Measurements from ENCODE around the gene ENPP1.
"Not testable (repeated sequence)": the region's sequence is repeated elsewhere in the genome, so short reads cannot be mapped to it uniquely, and the experiment has no call there.

The ENPP1 gene

GRCh38 chr6:131914967-131915751 is 107.3 kb downstream of the ENPP1 start:
- Mint-ChIP-seq H3K4me1 (peaks cover 12% of the 10 kb centered on the region), H3K9me3 (peaks cover 12% of the 10 kb centered on the region), H3K36me3 (ENCODE audit: low read depth) (no peaks in the 10 kb centered on the region), H3K4me3 (no peak overlapping the region), H3K27ac (peak overlapping the region in 1 of 3 experiments; percentile 19), H3K27me3 (ENCODE audit: low read depth) (no peaks in the 10 kb centered on the region)
- TF ChIP-seq, protein P1, sequence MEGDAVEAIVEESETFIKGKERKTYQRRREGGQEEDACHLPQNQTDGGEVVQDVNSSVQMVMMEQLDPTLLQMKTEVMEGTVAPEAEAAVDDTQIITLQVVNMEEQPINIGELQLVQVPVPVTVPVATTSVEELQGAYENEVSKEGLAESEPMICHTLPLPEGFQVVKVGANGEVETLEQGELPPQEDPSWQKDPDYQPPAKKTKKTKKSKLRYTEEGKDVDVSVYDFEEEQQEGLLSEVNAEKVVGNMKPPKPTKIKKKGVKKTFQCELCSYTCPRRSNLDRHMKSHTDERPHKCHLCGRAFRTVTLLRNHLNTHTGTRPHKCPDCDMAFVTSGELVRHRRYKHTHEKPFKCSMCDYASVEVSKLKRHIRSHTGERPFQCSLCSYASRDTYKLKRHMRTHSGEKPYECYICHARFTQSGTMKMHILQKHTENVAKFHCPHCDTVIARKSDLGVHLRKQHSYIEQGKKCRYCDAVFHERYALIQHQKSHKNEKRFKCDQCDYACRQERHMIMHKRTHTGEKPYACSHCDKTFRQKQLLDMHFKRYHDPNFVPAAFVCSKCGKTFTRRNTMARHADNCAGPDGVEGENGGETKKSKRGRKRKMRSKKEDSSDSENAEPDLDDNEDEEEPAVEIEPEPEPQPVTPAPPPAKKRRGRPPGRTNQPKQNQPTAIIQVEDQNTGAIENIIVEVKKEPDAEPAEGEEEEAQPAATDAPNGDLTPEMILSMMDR (IDR thresholded peaks at IDR 0.05; ENCODE audit: unreplicated experiment in 3 of 3), result peak; percentile 80 to 82 (median 80)

DNA sequence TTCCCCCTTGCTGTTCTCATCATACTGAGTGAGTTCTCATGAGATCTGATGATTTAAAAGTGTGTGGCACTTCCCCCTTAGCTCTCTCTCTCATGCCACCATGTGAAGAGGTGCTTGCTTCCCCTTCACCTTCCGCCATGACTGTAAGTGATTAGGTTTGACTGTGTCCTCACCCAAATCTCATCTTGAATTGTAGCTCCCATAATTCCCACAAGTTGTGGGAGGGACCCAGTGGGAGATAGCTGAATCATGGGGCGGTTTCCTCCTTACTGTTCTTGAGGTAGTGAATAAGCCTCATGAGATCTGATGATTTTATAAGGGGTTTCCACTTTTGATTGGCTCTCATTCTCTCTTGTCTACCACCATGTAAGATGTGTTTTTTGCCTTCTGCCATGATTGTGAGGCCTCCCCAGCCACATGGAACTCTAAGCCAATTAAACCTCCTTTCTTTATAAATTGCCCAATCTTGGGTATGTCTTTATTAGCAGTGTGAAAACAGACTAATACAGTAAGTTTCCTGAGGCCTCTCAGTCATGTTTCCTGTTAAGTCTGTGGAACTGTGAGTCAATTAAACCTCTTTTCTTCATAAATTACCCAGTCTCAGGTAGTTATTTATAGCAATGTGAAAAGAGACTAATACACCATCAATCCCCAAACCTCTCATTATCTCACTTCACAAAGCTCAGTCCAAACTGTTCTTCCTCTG is 108.4 kb downstream of the ENPP1 start:
- not testable (repeated sequence) for H3K27me3 Mint-ChIP-seq (ENCODE audit: low read depth); H3K36me3 Mint-ChIP-seq (ENCODE audit: low read depth); H3K4me3 Mint-ChIP-seq; H3K27ac Mint-ChIP-seq
- Mint-ChIP-seq H3K4me1 (peaks cover 12% of the 10 kb centered on the region), H3K9me3 (peaks cover 20% of the 10 kb centered on the region)

GRCh38 chr6:131916847-131917246 is 109.0 kb downstream of the ENPP1 start:
- peaks cover 26% of the 10 kb centered on the region for H3K9me3 Mint-ChIP-seq
- H3K36me3 Mint-ChIP-seq (ENCODE audit: low read depth), result no peaks in the 10 kb centered on the region
- H3K4me3 Mint-ChIP-seq, result no peak overlapping the region
- TF ChIP-seq, protein P1 (IDR thresholded peaks at IDR 0.05; ENCODE audit: unreplicated experiment in 3 of 3), result no peak
- peaks cover 12% of the 10 kb centered on the region for H3K4me1 Mint-ChIP-seq
- no peaks in the 10 kb centered on the region for H3K27me3 Mint-ChIP-seq (ENCODE audit: low read depth)
- peak overlapping the region in 1 of 3 experiments; percentile 12 for H3K27ac Mint-ChIP-seq

DNA sequence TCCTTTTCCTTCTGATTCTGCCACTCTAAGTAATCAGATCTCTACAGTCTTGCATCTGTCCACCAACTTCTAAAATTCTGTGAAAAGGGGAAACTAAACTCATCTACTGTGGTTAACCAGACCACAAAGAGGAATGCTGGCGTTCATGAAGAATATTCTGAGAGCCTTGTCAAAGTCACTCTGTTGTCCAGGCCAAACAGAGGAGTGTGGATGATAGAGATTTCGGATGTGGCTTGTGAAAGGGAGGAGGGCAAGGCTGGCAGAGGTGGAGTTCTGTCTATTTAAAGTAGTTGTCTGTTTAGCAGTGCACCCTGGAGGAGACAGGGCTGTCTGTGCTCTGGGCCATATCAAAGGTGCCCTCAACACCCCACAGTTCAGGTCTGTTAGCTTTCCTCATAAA is 109.5 kb downstream of the ENPP1 start:
- Mint-ChIP-seq H3K4me1 (peaks cover 12% of the 10 kb centered on the region), H3K27ac (peak overlapping the region in 1 of 3 experiments; percentile 12), H3K27me3 (ENCODE audit: low read depth) (no peaks in the 10 kb centered on the region), H3K4me3 (no peak overlapping the region), H3K9me3 (peaks cover 30% of the 10 kb centered on the region), H3K36me3 (ENCODE audit: low read depth) (no peaks in the 10 kb centered on the region)
- TF ChIP-seq, protein P1 (IDR thresholded peaks at IDR 0.05; ENCODE audit: unreplicated experiment in 3 of 3), result no peak

DNA sequence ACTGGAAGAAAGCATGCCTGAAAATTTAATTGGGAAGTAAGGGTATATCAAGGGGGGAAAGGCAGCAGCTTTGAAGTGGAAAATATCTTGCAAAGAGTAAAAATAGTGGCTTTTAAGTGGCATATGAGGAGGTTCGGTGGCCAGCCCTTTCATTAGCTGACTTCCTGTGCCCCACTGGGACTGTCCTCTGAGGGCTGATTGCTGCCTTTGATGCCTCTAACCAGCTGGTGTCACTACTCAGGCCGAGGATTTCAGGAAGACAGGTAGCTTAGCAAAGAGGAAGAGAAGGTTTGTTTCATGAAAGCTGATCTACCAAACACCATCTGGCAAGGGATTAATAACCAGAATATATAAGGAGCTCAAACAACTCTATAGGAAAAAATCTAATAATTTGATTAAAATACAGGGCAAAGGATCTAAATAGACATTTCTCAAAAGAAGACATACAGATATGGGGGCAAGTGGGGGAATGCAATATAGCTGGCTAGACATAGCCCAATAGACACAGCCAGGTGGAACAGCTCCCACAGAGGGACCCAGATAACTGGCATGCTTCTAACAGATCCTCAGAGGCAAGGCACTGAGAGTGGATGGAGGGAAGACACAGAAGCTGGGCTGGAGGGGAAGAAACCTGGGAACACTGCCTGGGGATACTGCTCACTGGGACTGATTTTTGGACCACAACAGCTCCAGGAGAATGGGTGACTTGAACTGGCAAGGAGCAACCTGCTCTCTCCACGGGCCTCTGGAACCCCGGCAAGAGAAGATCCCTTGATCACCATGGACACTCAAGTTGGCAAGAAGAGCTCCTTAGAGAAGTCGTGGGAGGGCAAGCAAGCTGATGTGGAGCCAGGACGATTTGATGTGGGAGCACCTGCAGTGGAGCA is 110.2 kb downstream of the ENPP1 start:
- Mint-ChIP-seq H3K27ac (peak overlapping the region in 1 of 3 experiments; percentile 23), H3K4me3 (no peak overlapping the region), H3K4me1 (peaks cover 12% of the 10 kb centered on the region), H3K27me3 (ENCODE audit: low read depth) (no peaks in the 10 kb centered on the region), H3K36me3 (ENCODE audit: low read depth) (no peaks in the 10 kb centered on the region), H3K9me3 (peaks cover 37% of the 10 kb centered on the region)
- TF ChIP-seq, protein P1 (IDR thresholded peaks at IDR 0.05; ENCODE audit: unreplicated experiment in 3 of 3), result no peak
